HEK293 (cell line): ENCODE data around the gene CBX2.
A peak's percentile ranks its signal among the peaks of the same experiment; 100 is the strongest.

Experiments
- CTCF ChIA-PET: fragments of 350-600 bp; formaldehyde crosslinking; extraction: SDS; loops from one replicate; lab custom pipeline; 2021; ENCODE audit warnings: antibody characterized with exemption; lab: Yijun Ruan, JAX
- POLR2A ChIA-PET: fragments of 300-600 bp; formaldehyde crosslinking; extraction: SDS; loops from one replicate; lab custom pipeline; 2020; ENCODE audit warnings: antibody characterized with exemption, inconsistent platforms; lab: Yijun Ruan, JAX
- H3K27ac ChIP-seq: fragments of 200-500 bp; sonication (Bioruptor generic); 2 replicates; pipeline ENCODE4 v1.5.1; 2014; ENCODE audit warnings: low read depth, low read length, control low read depth, inconsistent platforms; ENCODE audit errors: extremely low read depth
- H3K36me3 ChIP-seq, 2 experiments: fragments of 200-500 bp in 1 of 2; sonication (Bioruptor generic) in 1 of 2; 1 replicate in 1 of 2; 2 replicates in 1 of 2; pipeline ENCODE4 v1.5.1; 2014 to 2017; ENCODE audit warnings: inconsistent platforms in 2 of 2, low read length in 2 of 2; ENCODE audit not compliant: control insufficient read depth in 2 of 2, insufficient read depth in 1 of 2
- H3K4me1 ChIP-seq: fragments of 200-500 bp; sonication (Bioruptor generic); 2 replicates; pipeline ENCODE4 v1.5.1; 2014; ENCODE audit warnings: mild to moderate bottlenecking, low read length, inconsistent platforms; ENCODE audit not compliant: control insufficient read depth, insufficient read depth
- H3K4me3 ChIP-seq: 2 replicates; pipeline ENCODE4 v1.5.1; 2011; ENCODE audit warnings: low read depth, mild to moderate bottlenecking, control low read depth, low read length, moderate library complexity
- H3K9me3 ChIP-seq: fragments of 200-500 bp; sonication (Bioruptor generic); 2 replicates; pipeline ENCODE4 v1.5.1; 2014; ENCODE audit warnings: low read depth, low read length, inconsistent platforms; ENCODE audit not compliant: control insufficient read depth, insufficient read depth
- EGR2 ChIP-seq: fragments of 450-650 bp; formaldehyde crosslinking; IDR thresholded peaks from 2 replicates; pipeline ENCODE4 v1.5.1; 2016; ENCODE audit warnings: low read depth, missing biosample characterization, missing genetic modification characterization
- GLIS2 ChIP-seq: fragments of 450-650 bp; formaldehyde crosslinking; IDR thresholded peaks from 2 replicates; pipeline ENCODE4 v1.5.1; 2016; ENCODE audit warnings: missing biosample characterization, missing genetic modification characterization
- HOXC10 ChIP-seq: sonication (generic); formaldehyde crosslinking; IDR thresholded peaks from 2 replicates; pipeline ENCODE4 v1.8.1; 2023; ENCODE audit warnings: mild to moderate bottlenecking, missing genetic modification reagents
- SCRT1 ChIP-seq: fragments of 450-650 bp; formaldehyde crosslinking; IDR thresholded peaks from 2 replicates; pipeline ENCODE4 v1.5.1; 2016; ENCODE audit warnings: missing biosample characterization, missing genetic modification characterization, borderline replicate concordance
- ZBTB17 ChIP-seq: fragments of 450-650 bp; formaldehyde crosslinking; IDR thresholded peaks from 2 replicates; pipeline ENCODE4 v1.5.1; 2016; ENCODE audit warnings: missing biosample characterization, missing genetic modification characterization
- ZBTB20 ChIP-seq: fragments of 450-650 bp; formaldehyde crosslinking; IDR thresholded peaks from 2 replicates; pipeline ENCODE4 v1.5.1; 2016; ENCODE audit warnings: missing biosample characterization, missing genetic modification characterization
- ZNF169 ChIP-seq: fragments of 450-650 bp; formaldehyde crosslinking; IDR thresholded peaks from 2 replicates; pipeline ENCODE4 v1.5.1; 2016; ENCODE audit warnings: missing biosample characterization, missing genetic modification characterization
- ZNF280D ChIP-seq: fragments of 450-650 bp; formaldehyde crosslinking; IDR thresholded peaks from 2 replicates; pipeline ENCODE4 v1.5.1; 2016; ENCODE audit warnings: missing biosample characterization, missing genetic modification characterization
- ZNF341 ChIP-seq: fragments of 450-650 bp; formaldehyde crosslinking; IDR thresholded peaks from 2 replicates; pipeline ENCODE4; 2016; ENCODE audit warnings: low read depth, missing biosample characterization, missing genetic modification characterization
- ZNF600 ChIP-seq: fragments of 450-650 bp; formaldehyde crosslinking; IDR thresholded peaks from 2 replicates; pipeline ENCODE4 v1.5.1; 2016; ENCODE audit warnings: missing biosample characterization, missing genetic modification characterization
- ZNF610 ChIP-seq: fragments of 450-650 bp; formaldehyde crosslinking; IDR thresholded peaks from 2 replicates; pipeline ENCODE4 v1.5.1; 2016; ENCODE audit warnings: missing biosample characterization, missing genetic modification characterization, borderline replicate concordance
- ZNF704 ChIP-seq: fragments of 450-650 bp; formaldehyde crosslinking; IDR thresholded peaks from 2 replicates; pipeline ENCODE4 v1.5.1; 2016; ENCODE audit warnings: missing biosample characterization, missing genetic modification characterization

Gene CBX2

GRCh38 chr17:79785017-79785899 is 7.3 kb downstream of the CBX2 start (continued):
- TF ChIP-seq SCRT1 (tag by site-specific recombination) = peak; percentile 85
- TF ChIP-seq ZNF610 = no peak
- TF ChIP-seq ZNF280D (tag by site-specific recombination) = no peak
- TF ChIP-seq EGR2 (tag by site-specific recombination) = 0 out of 2 replicates have a peak, but pooled peaks have one; percentile 34

- no peak overlapping the region for H3K4me3 ChIP-seq
- no peak overlapping the region for H3K27ac ChIP-seq
- CTCF ChIA-PET = interaction anchor here (0.8 to 2.0 kb wide), 6 partner anchors 39 to 188 kb away, joined by 4 to 12 read pairs (median 4); no protein-coding TSS in a partner anchor
- peaks cover 2% of the 10 kb centered on the region; the same call in 1 of the 2 replicates for H3K4me1 ChIP-seq
- peaks cover 8 to 48% of the 10 kb centered on the region in 2 experiments; a peak in 2 of 3 replicates for H3K36me3 ChIP-seq
- TF ChIP-seq ZNF704 (tag by site-specific recombination) (no peak), ZBTB20 (tag by site-specific recombination) (peak; percentile 71)
- POLR2A ChIA-PET = interaction anchor here (1.3 to 2.5 kb wide), 2 partner anchors 11 to 53 kb away, joined by 4 to 15 read pairs; partner anchors contain the start of genes CBX4 and CBX8
- H3K9me3 ChIP-seq = no peaks in the 10 kb centered on the region
Observed at GRCh38 chr17:79785900-79786810, 8.2 kb downstream of the CBX2 start.

- peaks cover 2% of the 10 kb centered on the region; the same call in 1 of the 2 replicates for H3K4me1 ChIP-seq
- CTCF ChIA-PET = interaction anchor here (0.6 to 2.0 kb wide), 13 partner anchors 9 to 704 kb away, joined by 3 to 12 read pairs (median 4); partner anchors contain the start of gene CBX2
- no peak for TF ChIP-seq HOXC10 (CRISPR knock-in tag)
- TF ChIP-seq ZNF600 = 0 out of 2 replicates have a peak, but pooled peaks have one; percentile 41
- TF ChIP-seq GLIS2 (tag by site-specific recombination) = 0 out of 2 replicates have a peak, but pooled peaks have one; percentile 44
- no peak for TF ChIP-seq ZNF169 (tag by site-specific recombination)
- TF ChIP-seq ZBTB17 (tag by site-specific recombination) = peak; percentile 82
- TF ChIP-seq ZNF341 (tag by site-specific recombination) = peak; percentile 29; the same call in 1 of the 2 replicates
- no peaks in the 10 kb centered on the region for H3K9me3 ChIP-seq
- H3K4me3 ChIP-seq = no peak overlapping the region
- H3K27ac ChIP-seq = peak overlapping the region; percentile 25; the same call in 1 of the 2 replicates
- POLR2A ChIA-PET = interaction anchor here (0.9 to 2.5 kb wide), 3 partner anchors 9 to 45 kb away, joined by 4 to 15 read pairs (median 4); partner anchors contain the start of gene CBX8
- H3K36me3 ChIP-seq = peaks cover 6 to 38% of the 10 kb centered on the region in 2 experiments; a peak in 2 of 3 replicates
Observed at GRCh38 chr17:79786930-79787643, 9.1 kb downstream of the CBX2 start.
